Endodermal cell (in vitro differentiated cells): ENCODE data around the gene FBXL17. TPM values are rescaled to one million over a fixed set of nuclear protein-coding genes. Genes with fewer than 3 reads are reported as not detected.

Experiments used
- DNase-seq: peaks from one replicate; pipeline ENCODE4 v3.0.0-alpha.2; 2017
- H3K27ac ChIP-seq: 2 replicates; pipeline ENCODE4 v1.5.1; 2013; ENCODE audit warnings: mild to moderate bottlenecking, low read depth, low read length, moderate library complexity
- H3K27me3 ChIP-seq: 2 replicates; pipeline ENCODE4 v1.6.1; 2013; ENCODE audit warnings: mild to moderate bottlenecking, low read length, moderate library complexity; ENCODE audit not compliant: insufficient read depth, control insufficient read depth, poor library complexity, severe bottlenecking
- H3K36me3 ChIP-seq: 2 replicates; pipeline ENCODE4 v1.7.0; 2013; ENCODE audit warnings: mild to moderate bottlenecking, low read length, moderate library complexity; ENCODE audit not compliant: control insufficient read depth, insufficient read depth
- H3K4me1 ChIP-seq: one replicate; pipeline ENCODE4 v1.7.0; 2013; ENCODE audit warnings: low read length; ENCODE audit not compliant: control insufficient read depth, insufficient read depth
- H3K4me3 ChIP-seq: 2 replicates; pipeline ENCODE4 v1.5.1; 2013; ENCODE audit warnings: mild to moderate bottlenecking, low read length, moderate library complexity
- H3K9ac ChIP-seq: 2 replicates; pipeline ENCODE4 v1.6.1; 2013; ENCODE audit warnings: mild to moderate bottlenecking, low read length, moderate library complexity; ENCODE audit not compliant: poor library complexity, severe bottlenecking; ENCODE audit errors: extremely low read depth
- H3K9me3 ChIP-seq: 2 replicates; pipeline ENCODE4 v1.6.1; 2013; ENCODE audit warnings: mild to moderate bottlenecking, low read length, moderate library complexity; ENCODE audit not compliant: control insufficient read depth
- H3K27ac Mint-ChIP-seq: 2 replicates; pipeline ENCODE4 v1.8.0; 2020; ENCODE audit warnings: mixed read lengths
- H3K27me3 Mint-ChIP-seq: 2 replicates; pipeline ENCODE4 v1.8.0; 2021; ENCODE audit warnings: mild to moderate bottlenecking, mixed read lengths; ENCODE audit not compliant: insufficient read depth
- H3K36me3 Mint-ChIP-seq: 2 replicates; pipeline ENCODE4 v1.8.0; 2020; ENCODE audit warnings: low read depth, mixed read lengths
- H3K4me1 Mint-ChIP-seq: 2 replicates; pipeline ENCODE4 v1.8.0; 2020; ENCODE audit warnings: mixed read lengths
- H3K4me3 Mint-ChIP-seq: 2 replicates; pipeline ENCODE4 v1.8.0; 2020; ENCODE audit warnings: mild to moderate bottlenecking, moderate library complexity, mixed read lengths
- H3K9me3 Mint-ChIP-seq: 2 replicates; pipeline ENCODE4 v1.8.0; 2020; ENCODE audit warnings: mild to moderate bottlenecking, mixed read lengths
- CTCF ChIP-seq: fragments of 200-600 bp; sonication (generic); conservative IDR thresholded peaks from 2 replicates; pipeline ENCODE4 v1.5.0; 2021; ENCODE audit warnings: antibody characterized with exemption, mild to moderate bottlenecking
- WGBS, 2 experiments: methylation state at CpG; one replicate each; pipeline versions ENCODE4 v1.1.5 to v1.1.7; 2013; ENCODE audit warnings: missing lambda C conversion rate in 2 of 2, mixed read lengths in 1 of 2; ENCODE audit not compliant: insufficient coverage in 1 of 2, insufficient read length in 1 of 2; 5-methylcytosine and 5-hydroxymethylcytosine counted together
- total RNA-seq, 2 donors: library from RNA; stranded (reverse); fragmentation: NEBNext Ultra II Directional in 1 of 2; extraction: Animal tissue kit (Norgen Biotek cat#: 25700) in 1 of 2; gene quantifications; 2 replicates in 1 of 2; 3 replicates in 1 of 2; pipeline ENCODE4 v1.2.1, GENCODE V29; 2021

Gene FBXL17
- total RNA-seq, 2 donors from 2014 or later: 7.4 to 8.6 TPM

GRCh38 chr5:107968406-107968843, 413.5 kb downstream of the FBXL17 start:
- Mint-ChIP-seq H3K36me3 (no peaks in the 10 kb centered on the region), H3K27ac (no peak overlapping the region), H3K4me3 (no peak overlapping the region)

GRCh38 chr5:107966201-107966600, 415.7 kb downstream of the FBXL17 start:
- H3K9me3 ChIP-seq: no peaks in the 10 kb centered on the region
- Mint-ChIP-seq H3K36me3 (no peaks in the 10 kb centered on the region), H3K9me3 (no peaks in the 10 kb centered on the region), H3K4me3 (no peak overlapping the region), H3K27ac (no peak overlapping the region), H3K27me3 (no peaks in the 10 kb centered on the region), H3K4me1 (peaks cover 14% of the 10 kb centered on the region)
- H3K27ac ChIP-seq: no peak overlapping the region
- H3K36me3 ChIP-seq: no peaks in the 10 kb centered on the region
- no peak overlapping the region for H3K9ac ChIP-seq
- no peaks in the 10 kb centered on the region for H3K4me1 ChIP-seq
- no peak for DNase-seq
- no peaks in the 10 kb centered on the region for H3K27me3 ChIP-seq
- 87% methylated on average over 1 of the region's 1 CpG; no CpG with 5 or more reads in 1 of the 2 experiments for WGBS, 2 experiments
- H3K4me3 ChIP-seq: no peak overlapping the region
- TF ChIP-seq CTCF: no peak

More at GRCh38 chr5:107968406-107968843, 413.5 kb downstream of the FBXL17 start:
- H3K27me3 Mint-ChIP-seq: no peaks in the 10 kb centered on the region
- DNase-seq: no peak
- Histone ChIP-seq H3K27me3 (no peaks in the 10 kb centered on the region), H3K9ac (no peak overlapping the region), H3K9me3 (no peaks in the 10 kb centered on the region), H3K4me1 (no peaks in the 10 kb centered on the region), H3K27ac (no peak overlapping the region), H3K36me3 (no peaks in the 10 kb centered on the region), H3K4me3 (no peak overlapping the region)
- no peaks in the 10 kb centered on the region for H3K9me3 Mint-ChIP-seq
- TF ChIP-seq CTCF: no peak
- H3K4me1 Mint-ChIP-seq: peaks cover 14% of the 10 kb centered on the region

GRCh38 chr5:107964722-107965121, 417.2 kb downstream of the FBXL17 start:
- Mint-ChIP-seq H3K9me3 (no peaks in the 10 kb centered on the region), H3K4me3 (no peak overlapping the region), H3K27ac (no peak overlapping the region), H3K4me1 (peaks cover 14% of the 10 kb centered on the region), H3K36me3 (no peaks in the 10 kb centered on the region), H3K27me3 (no peaks in the 10 kb centered on the region)
- Histone ChIP-seq H3K36me3 (no peaks in the 10 kb centered on the region), H3K9ac (no peak overlapping the region), H3K4me1 (no peaks in the 10 kb centered on the region), H3K9me3 (no peaks in the 10 kb centered on the region), H3K27me3 (no peaks in the 10 kb centered on the region), H3K4me3 (no peak overlapping the region), H3K27ac (no peak overlapping the region)
- 71% methylated on average over 1 of the region's 1 CpG; no CpG with 5 or more reads in 1 of the 2 experiments for WGBS, 2 experiments
- TF ChIP-seq CTCF: no peak
- no peak for DNase-seq
